Islet of Langerhans (tissue), 1 donor: ENCODE data around the gene TMCC3.
"Not testable (repeated sequence)": the region's sequence is repeated elsewhere in the genome, so short reads cannot be mapped to it uniquely, and the experiment has no call there.

Experiments
- FAIRE-seq: peaks from one replicate; lab custom pipeline; 2011; peaks lifted over from hg19 to GRCh38; lab: Jason Lieb, UNC

Gene TMCC3, protein sequence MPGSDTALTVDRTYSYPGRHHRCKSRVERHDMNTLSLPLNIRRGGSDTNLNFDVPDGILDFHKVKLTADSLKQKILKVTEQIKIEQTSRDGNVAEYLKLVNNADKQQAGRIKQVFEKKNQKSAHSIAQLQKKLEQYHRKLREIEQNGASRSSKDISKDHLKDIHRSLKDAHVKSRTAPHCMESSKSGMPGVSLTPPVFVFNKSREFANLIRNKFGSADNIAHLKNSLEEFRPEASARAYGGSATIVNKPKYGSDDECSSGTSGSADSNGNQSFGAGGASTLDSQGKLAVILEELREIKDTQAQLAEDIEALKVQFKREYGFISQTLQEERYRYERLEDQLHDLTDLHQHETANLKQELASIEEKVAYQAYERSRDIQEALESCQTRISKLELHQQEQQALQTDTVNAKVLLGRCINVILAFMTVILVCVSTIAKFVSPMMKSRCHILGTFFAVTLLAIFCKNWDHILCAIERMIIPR

DNA sequence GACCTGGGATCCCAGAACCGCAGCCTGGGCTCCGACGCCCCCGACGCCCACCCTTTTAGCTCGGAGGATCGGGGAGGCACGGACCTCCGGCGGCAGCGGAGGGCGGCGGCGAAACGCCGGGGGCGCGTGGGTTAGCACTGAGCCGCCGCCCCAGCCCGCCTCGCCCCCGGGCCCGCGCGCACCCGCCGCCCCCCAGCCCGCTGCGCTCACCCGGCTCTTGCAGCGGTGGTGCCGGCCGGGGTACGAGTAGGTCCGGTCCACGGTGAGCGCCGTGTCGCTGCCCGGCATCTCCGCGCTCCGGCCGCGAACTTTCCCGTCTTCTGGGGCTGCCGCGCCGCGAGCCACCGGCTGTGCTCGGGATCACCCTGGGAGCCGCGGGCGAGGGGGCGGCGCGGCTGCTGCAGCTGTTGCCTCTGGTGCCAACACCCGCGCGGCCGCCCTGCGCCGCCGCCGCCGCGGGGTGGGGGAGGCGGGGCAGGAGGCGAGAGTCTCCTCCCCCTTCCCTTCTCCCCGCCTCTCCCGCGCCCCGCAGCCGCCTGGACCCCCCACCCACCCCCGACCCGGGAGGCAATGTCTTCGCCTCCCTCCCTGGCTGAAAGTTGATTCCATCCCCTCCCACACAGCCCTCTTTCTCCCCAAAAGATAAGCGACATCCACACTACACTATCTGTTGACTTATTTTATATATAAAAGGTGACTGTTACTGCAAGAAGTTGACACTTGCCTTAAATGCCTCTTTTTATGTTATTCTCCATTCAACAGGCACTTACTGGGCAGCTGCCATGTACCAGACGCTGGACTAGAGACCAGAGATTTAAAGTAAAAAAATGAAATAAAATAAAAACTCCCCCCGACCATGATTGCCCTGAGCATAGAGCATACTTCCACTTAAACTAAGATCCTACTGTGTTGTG is at the start of gene TMCC3:
Gene TMCC3 (minus strand): TSS at position 415 of the 914 bp plus-strand sequence. CDS start 127 bp downstream, at position 288.
- FAIRE-seq, result no peak

DNA sequence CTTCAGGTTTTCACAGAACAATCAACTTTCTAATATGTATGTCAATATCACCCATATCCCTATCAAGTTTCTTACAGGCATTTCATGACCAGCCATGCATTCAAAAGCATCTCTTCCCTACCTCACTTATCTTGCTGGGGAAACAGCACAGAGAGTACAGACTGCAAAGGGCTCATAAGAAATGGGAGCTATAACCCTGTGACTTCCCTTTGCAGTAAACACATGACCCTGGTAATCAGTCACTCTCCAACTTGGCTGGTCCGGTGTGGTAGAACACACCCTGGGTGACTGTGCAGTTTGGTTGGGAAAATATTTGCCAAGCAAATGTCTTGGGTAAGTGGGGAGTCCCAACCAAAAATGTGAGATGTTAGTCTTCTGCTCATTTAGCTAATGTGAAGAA is 49.4 kb upstream of the TMCC3 start:
- FAIRE-seq, result no peak

DNA sequence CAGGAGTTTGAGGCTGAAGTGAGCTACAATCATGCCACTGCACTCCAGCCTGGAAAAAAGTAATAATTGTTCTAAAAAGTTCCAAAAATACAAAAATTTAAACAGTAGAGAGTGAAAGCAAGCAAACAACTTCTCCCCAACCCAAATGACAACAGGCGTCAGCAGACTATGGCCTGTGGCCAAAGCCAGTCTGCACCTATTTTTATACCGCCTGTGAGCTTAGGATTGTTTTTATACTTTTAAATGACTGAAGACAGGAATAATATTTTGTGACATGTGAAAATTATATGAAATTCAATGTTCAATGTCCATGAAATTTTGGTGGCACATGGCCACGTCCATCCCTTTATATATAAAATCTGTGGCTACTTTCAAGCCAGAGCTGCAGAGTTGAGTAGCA is 48.2 kb upstream of the TMCC3 start:
- no peak for FAIRE-seq

DNA sequence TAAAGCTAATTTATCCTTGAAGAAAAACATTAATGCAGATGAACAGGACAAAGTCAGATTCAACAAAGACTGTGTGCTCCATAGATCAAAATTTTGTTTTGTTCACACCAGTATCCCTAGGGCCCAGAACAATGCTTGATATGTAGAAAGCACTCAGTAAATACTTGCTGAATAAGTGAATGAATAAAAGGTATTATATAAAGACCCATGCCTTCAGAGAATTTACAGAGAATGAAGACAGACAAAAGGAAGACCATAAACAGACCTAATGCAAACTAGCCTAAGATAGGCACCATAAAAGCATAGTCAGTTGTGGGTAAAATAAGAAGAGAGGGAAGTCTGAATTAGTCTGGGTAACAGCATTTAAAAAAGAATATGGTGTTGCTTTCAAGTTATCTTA is 47.3 kb upstream of the TMCC3 start:
- no peak for FAIRE-seq

DNA sequence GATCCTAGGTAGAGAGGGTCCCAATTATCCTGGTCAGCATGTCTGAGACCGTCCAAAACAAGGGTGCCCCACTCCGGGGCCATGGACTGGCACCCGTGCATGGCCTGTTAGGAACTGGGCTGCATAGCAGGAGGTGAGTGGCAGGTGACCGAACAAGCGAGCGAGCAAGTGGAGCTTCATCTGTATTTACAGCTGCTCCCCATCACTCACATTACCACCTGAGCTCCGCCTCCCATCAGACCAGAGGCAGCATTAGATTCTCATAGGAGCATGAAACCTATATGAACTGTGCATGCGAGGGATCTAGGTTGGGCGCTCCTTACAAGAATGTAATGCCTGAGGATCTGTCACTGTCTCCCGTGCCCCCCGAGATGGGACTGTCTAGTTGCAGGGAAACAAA is 44.4 kb upstream of the TMCC3 start:
- no peak for FAIRE-seq

DNA sequence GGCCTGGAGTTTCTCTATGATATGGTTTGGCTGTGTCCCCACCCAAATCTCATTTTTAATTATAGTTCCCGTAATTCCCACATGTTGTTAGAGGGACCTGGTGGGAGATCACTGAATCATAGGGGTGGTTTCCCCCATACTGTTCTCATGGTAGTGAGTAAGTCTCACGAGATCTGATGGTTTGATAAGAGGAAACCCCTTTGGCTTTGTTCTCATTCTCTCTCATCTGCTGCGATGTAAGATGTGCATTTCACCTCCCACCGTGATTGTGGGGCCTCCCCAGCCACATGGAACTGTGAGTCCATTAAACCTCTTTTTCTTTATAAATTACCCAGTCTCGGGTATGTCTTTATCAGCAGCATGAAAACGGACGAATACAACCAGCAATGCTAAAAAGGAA is 42.5 kb upstream of the TMCC3 start:
- not testable (repeated sequence) for FAIRE-seq

DNA sequence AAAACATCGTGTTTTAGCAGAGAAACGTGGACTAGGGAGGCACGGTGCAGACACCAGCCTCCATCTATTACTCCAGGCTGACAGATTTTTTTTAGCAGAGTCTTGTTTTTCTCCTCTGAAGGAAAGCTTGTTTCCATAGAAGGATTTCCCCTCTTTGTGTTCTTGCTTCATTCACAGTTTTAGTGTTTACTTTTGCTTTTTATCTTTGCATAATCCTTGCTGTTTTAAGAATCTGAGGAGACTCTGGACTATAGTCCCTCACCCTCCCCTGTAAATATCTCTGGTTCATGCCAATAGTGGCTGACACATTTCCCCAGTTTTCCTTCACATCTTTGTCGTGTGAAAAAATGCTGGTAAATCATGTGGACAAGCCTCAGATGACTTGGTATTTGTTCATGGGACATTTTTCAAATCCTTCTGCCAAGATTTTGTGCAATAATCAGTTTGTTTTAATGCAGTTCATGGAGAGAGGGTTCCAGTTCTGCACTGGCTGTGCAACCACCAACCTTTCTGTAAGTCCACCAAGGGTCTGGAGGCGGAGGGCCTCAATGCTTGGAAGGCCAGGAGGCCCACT is 39.9 kb upstream of the TMCC3 start:
- no peak for FAIRE-seq

DNA sequence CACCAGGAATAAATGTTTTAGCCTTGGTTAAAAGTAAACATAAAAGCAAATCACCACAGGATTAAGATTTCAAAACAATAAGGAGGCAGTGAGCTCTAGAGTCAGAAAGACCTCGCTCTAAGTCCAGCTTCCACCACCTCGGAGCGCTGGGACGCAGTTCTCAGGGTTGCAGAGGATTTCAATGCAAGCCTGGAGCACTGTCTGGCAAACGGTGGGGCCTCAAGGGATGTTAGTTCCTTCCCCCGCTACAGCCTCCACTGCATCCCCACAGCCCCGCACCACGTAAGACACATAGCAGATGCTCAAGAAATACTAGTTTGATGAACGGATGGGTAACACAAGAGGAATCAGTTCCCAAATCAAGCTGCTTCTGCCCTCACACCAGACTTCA is 39.3 kb upstream of the TMCC3 start:
- FAIRE-seq, result no peak

DNA sequence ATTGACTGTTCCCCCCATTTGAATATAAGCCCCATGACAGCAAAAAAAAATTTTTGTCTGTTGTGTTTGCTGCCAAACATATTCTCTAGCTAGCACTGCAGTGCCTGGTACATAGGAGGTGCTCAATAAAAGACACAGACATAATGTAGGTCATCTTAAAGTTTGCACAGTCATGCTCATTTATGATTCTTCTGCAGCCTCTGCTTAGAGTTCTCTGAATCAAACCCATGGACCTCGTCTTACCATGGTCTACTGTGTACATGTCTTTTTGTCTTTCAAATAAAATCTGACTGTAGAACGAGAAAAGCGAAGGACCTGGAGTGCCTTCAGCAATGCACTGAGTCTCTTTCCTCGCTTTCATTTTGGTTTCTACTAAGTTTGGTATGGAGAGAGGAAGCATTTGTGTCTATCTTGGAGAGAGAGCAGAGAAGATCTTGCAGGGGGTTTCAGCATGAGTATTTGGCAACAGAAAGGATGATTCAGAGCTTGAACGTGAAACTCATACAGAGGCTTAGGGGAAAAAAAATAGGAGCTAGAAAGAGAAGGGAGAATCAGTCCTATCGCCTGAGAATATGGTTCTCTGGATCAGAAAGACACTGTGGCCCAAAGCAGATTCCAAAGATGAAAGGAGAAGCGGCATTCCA is 38.8 kb upstream of the TMCC3 start:
- no peak for FAIRE-seq

DNA sequence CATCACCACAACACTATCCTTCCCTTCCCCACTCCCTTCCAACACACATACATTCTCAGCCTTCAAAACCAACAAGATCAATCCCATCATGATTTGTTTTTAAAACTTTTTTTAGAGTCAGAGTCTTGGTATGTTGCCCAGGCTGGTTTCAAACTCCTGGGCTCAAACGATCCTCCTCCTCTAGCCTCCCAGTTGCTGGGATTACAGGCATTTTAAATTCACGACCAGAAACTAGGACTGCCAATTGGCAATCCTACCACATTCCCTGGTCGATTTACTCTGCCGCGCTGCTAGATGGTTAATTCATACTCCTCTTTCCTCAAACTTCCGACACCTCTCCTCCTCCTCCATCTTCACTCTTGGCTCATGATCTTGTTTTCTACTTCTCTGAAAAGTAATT is 37.5 kb upstream of the TMCC3 start:
- FAIRE-seq, result no peak

DNA sequence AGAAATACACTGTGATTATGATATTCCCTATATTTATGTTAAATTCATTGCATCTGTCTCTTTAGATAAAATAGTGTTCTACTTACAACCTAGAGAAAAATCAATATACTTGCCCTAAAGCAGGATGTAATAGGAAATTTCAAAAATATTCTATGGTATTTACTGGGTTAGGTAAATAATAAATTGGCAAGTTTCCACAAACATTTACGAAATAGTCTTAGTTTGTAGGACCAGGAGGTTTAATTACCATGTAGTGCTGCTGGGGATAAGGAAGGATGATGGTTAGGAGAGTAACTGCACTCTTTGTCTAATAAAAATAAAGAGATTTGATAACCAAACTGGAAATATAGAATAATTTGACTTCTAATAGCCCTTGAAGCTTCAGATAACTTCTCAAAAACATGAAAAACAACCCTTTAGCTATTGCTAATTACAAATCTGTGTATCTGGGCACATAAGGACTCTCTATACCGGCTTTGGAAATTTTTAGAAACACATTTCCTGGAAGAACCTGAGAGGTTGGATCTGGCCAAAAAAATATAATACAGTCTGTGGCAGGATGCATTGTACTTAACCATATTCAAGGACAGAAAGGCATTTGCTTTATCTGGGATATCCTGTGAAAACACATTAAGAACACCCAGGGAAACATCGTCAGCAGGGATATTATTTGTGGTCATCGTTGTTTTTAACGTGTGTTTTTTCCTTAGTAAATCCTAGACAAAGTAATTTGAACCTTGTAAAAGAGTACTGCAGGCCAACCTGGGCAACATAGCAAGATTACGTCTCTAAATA is 36.7 kb upstream of the TMCC3 start:
- no peak for FAIRE-seq

DNA sequence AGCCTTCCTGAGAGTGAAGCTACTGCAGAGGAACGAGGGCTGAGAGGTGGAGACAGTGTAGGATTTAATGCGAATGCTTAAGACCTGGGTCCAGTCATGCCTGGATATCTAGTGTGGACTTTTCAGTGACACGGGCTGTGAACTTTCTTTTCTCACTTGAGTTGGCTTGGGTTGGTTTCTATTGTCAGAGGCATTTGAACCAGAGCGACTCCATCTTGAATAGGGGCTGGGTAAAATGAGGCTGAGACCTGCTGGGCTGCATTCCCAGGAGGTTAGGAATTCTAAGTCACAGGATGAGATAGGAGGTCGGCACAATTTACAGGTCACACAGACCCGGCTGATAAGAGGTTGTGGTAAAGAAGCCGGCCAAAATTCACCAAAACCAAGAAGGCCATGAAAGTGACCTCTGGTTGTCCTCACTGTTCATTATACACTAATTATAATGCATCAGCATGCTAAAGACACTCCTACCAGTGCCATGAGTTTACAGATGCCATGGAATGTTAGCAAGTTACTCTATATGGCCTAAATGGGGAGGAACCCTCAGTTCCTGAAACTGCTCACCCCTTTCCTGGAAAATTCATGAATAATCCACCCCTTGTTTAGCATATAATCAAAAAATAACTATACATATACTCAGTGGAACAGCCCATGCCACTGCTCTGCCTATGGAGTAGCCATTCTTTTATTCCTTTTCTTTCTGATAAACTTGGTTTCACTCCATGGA is 34.2 kb upstream of the TMCC3 start:
- FAIRE-seq, result no peak

DNA sequence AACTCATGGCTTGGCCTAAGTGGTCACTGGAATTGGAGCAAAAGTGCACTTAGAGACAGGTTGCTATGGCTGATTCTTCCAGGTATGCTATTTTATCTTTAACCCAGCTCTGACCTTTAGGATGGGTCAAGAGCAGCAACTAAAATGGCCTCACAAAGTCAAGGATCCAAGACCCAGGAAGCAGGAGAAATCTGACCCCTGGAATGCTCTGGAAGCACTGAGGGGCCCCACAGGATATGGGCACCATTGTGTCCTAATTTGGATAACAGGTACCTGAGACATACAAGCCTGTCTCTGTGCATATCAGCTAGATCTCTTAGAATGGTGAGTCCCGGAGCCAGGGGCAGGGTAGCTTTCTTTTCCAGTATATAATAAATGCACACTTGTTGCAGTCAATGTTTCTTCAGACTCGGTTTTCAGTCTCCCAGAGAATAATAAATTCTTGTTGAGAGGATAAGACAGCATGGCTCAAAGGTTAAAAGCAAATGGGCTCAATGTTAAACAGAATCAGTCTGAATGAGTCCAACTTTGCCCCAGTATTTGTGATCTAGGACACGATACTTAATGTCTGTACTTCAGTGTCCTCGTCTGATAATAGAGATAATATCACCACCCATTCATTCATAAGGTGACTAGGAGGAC is 29.3 kb upstream of the TMCC3 start:
- FAIRE-seq, result no peak

DNA sequence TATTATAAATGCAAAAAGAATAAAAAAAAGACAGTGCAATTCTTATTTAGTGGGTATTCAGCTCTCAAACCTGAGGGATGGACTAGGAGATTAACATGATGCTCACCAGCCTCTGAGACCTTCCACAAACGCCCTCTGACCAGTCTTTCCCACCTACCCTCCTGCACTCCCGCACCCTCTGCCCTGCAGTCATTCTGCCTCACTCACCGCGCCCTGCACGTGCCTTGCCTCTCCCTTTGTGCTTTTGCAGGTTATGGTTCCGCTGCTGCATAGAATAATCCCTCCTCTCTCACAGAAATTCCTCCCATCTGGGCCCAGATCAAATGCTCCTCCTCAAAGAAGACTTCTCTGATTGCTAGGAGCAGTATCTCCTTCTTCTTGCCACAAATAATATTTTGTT is 28.5 kb upstream of the TMCC3 start:
- no peak for FAIRE-seq

DNA sequence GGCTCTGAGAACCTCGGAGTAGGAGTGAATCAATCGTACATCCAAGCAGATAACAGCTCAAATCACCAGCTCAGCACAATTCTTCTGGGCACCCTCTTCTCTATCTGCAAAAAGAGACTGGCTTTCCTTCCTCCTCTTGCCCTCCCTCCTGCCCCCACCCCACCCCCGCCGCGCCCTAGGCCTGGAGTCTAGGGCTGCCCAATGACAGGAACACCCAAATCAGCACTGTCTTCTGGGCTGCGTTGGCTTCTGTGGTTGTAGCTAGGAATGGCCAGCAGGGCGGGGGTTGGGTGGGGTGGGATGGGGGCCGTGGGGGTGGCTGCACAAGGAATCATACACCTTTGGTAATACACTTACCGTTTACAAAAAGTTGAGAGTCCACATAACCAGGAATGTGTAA is 28.0 kb upstream of the TMCC3 start:
- FAIRE-seq, result no peak

DNA sequence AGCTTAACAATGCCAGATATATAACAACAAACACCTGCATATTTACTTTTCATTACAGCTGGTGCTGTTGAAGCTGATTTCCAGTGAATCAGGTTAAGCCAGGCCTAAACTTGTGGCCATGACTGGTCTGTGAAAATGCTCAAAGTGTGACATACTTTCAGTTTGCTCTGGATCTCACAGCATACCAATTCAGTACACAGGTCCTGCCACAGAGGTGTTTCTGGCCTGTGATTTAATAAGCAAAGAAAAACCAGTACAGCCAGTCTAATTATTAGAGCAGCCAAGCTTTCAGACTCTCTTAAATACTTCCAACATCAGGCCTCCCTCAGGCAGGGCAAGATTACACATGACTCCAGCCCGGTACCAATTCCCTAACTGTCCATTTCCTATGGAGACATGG is 27.4 kb upstream of the TMCC3 start:
- FAIRE-seq, result no peak

DNA sequence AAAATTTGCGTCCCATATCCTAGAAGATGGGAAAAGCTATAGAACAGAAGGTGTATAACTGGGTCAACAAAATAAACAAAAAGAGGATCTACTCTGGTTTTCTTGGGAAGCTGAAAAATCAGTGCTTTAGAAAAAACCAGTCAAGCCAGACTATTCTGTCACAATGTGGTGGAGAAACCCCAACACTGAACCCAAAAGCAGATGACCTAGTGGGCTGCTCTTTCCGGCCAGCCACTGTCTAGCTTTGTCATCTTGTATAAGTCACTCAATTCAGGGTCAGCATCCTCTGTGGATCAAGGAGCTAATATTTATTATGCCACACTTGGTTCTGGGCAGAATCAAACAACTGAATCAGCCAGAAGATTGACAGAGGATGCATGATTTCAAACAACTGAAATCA is 26.6 kb upstream of the TMCC3 start:
- FAIRE-seq, result no peak

DNA sequence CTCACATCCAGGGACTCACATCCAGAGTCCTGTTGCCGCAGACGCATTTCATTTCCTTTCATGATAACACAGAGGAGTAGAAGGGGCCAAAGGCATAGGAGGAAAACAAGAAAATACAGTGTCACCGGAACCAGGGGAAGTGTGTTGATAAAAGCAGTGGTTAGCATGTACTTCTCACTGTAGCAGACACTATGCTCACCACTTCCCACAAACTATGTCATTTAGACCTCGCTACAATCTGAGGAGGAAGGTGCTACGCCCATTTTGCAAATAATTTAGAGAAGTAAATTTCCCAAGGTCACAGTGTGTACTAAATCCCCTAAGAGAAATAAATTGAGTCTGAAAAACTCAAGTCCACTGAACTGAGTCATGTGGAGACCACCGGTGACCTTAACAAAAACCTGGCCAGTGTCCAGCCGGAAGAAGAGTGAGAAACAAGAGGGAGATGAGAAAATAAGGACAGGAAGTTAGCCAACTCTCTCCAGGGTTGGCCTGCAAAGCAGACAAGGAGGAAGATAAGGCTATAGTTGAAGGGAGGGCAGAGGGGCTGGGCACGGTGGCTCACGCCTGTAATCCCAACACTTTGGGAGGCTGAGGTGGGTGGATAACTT is 25.8 kb upstream of the TMCC3 start:
- FAIRE-seq, result no peak

DNA sequence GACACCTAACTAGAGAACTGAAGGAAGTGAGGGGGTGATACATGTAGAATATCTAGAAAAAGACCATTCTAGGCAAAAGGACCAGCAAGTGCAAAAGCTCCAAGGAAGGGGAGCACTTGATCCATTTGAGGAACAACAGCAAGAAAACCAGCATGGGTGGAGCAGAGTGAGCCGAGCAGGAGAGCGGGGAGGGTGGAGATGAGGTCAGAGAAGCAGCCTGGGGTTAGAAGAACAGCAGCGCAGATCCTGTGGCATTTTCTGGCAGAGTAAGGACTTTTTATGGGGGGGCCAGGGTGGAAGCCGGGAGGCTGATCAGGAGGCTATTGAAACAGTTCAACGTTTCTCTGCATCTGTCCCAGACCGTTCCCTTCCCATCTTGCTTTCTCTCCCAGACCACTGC is 24.5 kb upstream of the TMCC3 start:
- FAIRE-seq, result no peak

DNA sequence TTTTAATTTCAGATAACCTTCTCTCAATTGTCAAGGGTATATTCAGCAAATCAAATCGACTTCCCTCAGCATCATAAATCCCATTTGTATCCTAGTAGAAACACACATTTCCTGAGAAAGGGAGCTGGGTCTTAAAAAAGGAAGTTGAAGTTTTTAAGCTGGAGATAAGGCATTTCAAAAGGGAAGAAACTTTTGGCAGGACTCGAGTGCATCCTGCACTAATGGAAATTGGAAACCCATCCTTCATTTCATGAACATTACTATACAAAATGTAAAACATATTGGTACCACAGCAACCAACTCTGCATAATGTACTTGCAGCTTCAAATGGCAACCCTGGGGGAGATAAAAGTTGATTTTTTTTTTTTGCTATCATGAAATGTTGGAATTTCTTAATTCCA is 23.7 kb upstream of the TMCC3 start:
- no peak for FAIRE-seq
